Cerebellar nuclear complex (tissue), 1 donor: ENCODE results near the gene TOMM20.
"Not testable (repeated sequence)": the region's sequence is repeated elsewhere in the genome, so short reads cannot be mapped to it uniquely, and the experiment has no call there.

ENCODE experiments used
- DNase-seq, 2 experiments: peaks; one replicate each; lab custom pipeline; 2025; lab: John Stamatoyannopoulos, UW

The TOMM20 gene

DNA sequence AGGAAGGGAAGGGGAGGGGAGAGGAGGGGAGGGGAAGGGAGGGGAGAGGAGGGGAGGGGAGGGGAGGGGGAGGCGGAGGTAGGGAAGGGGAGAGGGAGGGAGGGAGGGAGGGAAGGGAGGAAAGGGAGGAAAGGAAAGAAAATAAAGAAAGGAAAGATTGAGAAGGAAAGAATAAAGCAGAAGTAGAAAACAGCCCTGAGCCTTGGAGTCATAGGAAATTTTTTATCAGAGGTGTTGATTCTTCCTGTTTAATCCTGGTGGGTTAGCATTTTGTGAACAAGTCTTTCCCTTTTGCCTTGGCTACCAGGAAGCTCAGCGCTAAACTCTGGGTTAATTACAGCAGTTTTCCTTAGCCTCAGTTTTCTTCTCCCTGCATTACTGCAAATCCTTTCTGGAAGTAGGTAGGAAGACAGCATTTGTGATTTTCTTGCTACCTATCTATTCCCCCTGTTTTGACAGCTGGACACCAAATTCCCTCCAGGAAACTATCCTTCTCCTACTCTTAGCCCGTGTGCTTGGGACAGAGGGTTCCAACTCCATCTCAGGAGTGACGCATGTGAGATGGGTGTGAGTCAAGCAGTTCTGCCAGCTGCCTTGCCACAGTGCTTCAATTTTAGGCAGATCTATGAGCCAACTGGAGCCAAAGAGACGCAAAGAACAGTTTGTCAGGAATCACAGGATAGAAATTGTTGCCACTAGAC is 26.9 kb downstream of the TOMM20 start:
- DNase-seq, result no peak

DNA sequence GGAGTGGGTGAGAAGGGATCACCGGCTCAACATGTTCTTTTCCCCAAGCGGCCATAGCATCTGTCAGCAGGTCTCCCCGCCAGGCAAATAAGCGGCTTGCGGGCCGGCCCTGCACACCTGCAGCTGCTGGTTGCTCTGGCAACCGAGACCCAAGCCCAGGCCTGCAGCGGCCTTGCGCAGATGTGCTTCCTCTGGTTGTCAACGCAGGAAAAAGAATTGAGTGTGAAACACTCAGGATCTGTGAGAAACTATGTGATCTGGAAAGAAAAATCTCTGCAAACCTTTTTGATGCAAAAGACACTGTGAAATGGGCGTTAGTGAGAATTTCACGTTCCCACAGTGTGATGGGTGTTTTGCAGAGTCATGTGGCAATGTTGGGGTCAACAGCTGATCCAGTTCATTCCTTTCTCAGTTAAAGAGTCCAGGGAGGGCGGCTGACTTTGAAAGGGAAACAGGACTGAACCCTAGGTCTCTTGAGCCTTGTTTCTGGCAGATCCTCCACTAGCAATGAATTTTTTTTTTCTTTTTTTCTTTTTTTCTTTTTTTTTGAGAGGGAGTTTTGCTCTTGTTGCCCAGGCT is 28.4 kb downstream of the TOMM20 start:
- DNase-seq, result no peak

DNA sequence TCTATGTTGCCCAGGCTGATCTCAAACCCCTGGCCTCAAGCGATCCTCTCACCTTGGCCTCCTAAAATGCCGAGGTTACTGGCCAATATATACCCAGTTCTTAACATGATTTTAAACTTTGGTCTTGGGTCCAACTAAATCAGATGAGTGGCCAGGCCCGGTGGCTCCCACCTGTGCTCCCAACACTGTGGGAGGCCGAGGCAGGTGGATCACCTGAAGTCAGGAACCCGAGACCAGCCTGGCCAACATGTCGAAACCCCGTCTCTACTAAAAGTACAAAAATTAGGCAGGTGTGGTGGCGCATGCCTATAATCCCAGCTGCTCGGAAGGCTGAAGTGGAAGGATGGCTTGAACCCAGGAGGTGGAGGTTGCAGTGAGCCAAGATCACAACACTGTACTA is 29.6 kb downstream of the TOMM20 start:
- DNase-seq, result no peak

DNA sequence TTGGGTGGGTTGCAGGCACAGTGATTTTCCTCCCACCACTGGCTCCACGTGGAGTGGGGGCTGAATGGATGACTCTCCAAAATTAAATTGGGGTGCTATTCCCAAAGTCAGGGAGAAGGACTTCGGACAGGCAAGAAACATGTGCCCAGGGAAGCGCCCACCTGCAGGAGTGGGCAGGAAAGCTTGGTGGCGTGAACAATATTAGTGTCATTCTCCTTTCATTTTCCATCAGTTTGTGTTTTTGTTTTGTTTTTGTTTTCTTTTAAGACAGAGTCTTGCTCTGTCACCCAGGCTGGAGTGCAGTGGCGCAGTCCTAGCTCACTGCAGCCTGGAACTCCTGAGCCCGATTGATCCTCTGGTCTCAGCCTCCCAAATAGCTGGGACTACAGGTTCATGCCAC is 30.1 kb downstream of the TOMM20 start:
- no peak for DNase-seq

DNA sequence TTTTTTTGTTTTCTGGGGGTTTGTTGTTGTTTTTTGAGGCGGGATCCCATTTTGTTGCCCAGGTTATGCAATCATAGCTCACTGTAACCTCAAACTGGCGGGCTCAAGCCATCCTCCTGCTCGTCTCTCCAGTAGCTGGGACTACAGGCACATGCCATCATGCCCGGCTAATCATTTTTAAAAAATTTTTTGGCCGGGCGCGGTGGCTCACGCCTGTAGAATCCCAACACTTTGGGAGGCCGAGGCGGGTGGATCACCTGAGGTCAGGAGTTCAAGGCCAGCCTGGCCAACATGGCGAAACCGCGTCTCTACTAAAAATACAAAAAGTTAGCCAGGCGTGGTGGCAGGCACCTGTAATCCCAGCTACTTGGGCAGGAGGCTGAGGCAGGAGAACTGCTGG is 31.1 kb downstream of the TOMM20 start:
- DNase-seq, result not testable (repeated sequence)

DNA sequence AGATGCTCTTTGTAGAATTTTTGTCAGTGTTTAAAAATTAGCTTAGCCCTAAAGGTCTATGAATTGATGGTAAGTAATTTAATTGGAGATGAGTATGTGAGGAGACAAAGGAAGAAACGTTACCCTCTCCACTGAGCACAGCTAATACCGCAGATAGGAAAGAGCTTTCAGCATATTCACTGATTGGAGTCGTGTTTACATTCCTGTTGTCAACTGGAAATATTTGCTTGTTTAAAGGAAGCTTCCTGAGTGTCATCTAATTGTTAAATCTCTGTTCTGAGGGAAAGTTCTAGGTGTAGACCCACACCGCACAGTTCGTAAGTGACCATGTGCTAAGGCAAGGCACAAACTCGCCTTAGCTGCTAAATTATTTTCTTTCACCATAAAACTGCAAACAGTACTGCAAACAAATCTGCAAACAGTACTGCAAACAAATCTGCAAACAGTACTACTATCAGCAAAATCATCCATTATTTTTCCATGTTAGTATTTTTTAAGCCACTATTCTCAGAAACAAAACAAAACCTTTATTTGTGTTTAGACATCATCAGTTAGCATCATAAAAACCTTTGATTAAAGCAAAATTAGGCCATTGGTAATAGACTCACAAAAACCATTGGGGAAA is 32.6 kb downstream of the TOMM20 start:
- DNase-seq, result no peak

DNA sequence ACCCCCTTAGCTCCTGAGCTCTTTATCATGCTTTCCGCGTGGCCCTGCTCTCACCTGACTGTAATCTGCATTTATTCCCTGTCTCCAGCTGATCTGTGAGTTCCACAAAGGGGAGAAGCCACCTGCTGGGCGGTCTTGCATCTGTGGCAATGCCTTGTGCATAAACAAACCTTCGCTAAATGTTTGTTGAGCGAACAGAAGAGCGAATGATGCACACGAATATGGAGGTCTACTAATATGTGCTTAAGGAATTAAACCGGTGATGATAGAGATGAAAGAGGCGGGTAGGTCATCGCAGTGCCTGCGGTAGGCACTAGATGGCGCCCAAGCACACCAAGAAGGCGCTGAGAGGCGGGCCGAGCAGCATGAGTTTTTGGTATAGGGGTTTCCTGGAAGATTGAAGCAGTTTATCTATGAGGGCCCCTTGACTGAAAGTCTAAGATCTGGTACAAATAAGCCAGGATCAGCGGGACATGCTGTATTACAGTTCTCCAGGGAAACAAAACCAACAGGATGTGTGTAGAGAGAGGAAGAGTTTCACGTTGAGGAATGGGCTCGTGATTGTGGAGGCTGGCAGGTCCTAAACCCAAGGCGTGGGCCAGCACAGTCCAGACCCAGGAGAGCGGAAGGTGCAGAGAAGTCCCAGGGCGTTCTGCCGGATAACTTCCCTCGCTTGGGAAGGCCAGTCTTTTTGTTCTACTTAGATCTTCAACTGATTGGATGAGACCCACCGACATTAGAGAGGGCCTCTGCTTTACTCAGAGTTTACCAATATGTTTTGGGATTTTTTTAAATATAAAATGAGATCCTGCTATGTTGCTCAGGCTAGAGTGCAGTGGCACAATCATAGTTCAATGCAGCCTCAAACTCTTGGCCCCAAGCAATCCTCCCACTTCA is 34.7 kb downstream of the TOMM20 start:
- peak in 1 of 2 experiments; percentile 22 for DNase-seq

DNA sequence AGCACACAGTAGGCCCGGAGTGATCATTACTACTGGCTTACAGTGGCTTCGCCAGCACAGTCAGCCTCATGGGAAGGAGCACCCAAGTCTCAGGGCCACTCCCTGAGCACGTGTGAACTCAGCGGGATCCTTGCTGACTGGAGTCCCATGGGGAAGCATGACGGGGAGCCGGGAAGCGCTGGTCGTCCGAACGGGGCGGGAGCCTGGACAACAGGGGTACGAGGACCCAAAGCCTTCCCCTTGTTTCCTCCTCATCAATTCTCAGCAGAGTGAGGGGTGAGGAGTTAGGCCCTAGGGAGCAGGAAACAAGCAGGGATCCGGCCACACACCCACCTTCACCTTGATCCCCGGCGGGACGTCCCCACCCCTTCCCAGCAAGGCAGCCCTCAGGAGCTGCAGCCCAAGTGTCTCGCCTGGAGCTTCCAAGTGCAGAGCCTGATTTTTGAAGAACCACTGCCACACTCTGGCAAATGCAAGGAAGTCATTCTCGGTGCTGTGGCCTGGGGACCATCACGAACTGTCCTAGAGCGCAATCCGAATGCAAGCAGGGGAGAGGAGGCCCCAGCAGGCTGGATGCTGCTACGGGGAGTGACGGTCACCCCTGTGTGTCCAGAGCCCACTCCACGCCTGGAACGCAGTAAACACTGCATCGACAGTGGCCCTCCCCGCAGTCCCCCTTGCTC is 35.5 kb downstream of the TOMM20 start:
- DNase-seq, result no peak

DNA sequence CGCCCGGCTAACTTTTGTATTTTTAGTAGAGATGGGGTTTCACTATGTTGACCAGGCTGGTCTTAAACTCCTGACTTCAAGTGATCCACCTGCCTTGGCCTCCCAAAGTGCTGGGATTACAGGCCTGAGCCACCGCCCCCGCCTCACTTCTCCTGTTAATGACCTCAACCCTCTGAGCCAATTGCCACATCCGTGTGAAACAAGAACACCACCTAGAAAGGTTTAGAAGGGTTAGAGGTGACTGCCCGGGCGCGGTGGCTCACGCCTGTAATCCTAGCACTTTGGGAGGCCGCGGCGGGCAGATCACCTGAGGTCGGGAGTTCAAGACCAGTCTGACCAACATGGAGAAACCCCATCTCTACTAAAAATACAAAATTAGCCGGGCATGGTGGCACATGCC is 36.2 kb downstream of the TOMM20 start:
- DNase-seq, result not testable (repeated sequence)

DNA sequence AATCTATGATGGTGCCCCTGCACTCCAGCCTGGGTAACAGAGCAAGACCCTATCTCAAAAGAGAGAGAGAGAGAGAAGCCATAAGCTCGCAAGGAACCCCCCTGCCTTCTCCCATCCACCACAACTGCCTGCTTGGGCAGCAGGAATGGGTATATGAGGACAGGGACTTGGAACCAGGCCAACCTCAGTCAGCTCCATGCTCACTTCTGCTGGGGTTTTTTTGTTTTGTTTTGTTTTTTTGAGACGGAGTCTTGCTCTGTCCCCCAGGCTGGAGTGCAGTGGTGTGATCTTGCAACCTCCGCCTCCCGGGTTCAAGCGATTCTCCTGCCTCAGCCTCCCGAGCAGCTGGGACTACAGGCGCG is 36.6 kb downstream of the TOMM20 start:
- not testable (repeated sequence) for DNase-seq

DNA sequence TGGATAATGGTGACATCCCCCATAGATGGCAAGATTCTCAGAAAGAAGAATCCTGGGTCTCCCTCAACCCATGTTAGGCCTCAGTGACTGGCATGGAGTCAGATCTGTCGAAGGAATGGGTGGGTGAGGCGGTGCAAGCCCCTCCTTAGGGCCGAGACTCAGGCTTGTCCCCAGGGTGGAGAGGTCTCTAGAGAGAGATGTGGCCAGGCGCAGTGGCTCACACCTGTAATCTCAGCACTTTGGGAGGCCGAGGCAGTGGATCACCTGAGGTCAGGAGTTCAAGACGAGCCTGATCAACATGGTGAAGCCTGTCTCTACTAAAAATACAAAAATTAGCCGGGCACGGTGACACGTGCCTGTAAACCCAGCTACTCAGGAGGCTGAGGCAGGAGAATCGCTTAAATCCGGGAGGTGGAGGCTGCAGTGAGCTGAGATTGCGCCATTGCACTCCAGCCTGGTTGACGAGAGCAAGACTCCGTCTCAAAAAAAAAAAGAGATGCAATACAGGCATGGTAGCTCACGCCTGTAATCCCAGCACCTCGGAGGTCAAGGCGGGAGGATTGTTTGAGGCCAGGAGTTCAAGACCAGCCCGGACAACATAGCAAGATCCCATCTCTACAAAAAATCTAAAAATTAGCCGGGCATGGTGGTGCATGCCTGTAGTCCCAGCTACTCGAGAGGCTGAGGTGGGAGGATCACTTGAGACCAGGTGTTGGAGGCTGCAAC is 37.2 kb downstream of the TOMM20 start:
- not testable (repeated sequence) for DNase-seq

DNA sequence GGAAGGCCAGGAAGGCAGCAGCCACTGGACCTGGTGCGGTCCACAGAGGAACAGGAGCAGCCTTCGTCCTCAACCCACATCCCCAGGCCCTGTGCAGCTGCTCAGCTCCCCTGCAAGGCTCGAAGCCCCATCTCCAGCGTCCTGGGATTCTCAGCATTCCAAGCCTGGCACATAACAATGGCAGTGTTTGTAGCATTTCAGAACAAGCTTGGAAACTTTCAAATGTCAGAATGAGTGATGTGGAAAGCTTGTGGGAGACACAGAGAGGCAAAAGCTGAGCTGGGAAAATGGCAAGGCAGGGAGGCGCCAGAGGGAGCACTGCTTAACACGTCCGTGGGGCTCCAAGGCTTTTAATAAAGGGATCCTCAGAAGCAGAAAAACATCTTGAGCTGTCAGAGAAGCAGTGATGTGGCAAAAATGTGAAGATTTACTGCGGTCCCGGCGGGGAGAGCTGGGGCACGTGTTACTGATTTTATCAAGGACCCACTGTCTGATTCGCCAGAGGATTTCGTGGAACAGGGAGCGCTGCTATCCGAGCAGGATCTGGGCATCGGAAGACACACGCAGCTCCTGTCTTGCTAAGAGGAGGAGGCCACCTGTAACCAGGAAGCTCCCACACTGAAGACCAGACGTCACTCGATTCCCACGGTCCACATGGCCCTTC is 38.1 kb downstream of the TOMM20 start:
- DNase-seq, result no peak

DNA sequence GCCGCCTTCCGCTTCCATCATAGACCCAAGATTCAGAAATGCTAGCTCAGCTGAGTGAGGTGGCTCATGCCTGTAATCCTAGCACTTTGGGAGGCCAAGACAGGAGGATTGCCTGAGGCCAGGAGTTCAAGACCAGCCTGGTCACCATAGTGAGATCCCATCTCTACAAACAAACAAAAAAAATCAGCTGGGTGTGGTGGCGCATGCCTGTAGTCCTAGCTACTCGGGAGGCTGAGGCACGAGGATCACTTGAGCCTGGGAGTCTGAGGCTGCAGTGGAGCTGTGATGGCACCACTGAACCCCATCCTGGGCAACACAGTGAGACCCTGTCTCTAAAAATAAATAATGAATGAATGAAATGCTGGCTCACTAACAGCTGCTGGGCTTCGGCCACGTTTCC is 39.7 kb downstream of the TOMM20 start:
- no peak for DNase-seq

DNA sequence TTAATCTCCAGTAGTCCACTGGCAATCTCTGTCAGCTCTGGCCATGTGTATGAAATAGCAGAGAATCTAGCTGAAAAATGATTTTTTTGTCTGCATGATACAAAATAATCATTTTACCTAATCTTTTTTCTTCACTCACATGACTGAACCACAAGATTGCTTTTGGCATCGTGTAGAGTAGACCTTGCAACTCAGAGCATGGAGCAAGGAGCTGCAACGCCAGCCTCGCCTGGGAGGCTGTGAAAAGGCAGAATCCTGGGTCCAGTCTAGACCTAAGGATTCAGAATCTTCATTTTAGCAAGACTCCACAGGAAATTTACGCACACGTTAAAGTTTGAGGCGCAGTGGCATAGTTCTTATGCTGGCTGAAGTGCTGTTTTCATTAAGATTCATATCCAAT is 40.2 kb downstream of the TOMM20 start:
- no peak for DNase-seq

DNA sequence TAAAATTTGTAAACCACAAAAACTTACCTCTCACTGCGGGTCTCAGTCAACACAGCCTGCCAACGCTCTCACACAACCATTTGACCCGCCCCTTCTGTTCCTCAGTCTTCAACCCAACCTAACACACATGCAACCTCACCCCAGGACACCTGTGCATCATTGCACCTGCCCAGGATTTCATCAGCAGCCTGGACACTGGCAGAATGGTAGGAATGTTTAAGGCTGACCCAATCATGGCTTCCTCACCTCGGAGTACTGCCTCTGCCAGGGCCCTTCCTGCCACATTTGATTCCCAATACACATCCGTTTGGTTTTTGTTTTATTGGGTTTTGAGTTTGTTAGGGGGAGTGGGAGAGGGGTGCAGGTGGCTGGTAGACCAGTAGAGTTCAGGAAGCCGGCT is 40.7 kb downstream of the TOMM20 start:
- no peak for DNase-seq

DNA sequence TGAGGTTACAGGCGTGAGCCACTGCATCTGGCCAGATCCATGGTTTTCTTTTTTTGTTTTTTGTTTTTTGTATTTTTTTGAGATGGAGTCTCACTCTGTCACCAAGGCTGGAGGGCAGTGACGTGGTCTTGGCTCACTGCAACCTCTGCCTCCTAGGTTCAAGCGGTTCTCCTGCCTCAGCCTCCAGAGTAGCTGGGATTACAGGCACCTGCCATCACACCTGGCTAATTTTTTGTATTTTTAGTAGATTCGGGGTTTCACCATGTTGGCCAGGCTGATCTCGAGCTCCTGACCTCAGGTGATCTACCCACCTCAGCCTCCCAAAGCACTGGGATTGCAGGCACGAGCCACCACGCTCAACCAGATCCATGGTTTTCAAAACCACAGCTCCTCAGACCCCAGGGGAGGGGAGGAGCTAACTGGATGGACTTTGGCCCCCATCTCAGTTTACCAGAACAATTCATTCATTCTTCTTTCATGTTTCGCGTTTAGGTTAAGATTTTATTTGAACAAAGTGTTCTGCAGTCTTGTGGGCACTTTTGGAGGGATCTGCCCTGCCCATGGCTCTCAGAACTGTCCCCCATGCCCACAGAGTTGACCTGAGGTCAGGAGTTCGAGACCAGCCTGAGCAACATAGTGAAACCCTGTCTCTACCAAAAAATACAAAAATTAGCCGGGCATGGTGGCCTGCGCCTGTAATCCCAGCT is 43.1 kb downstream of the TOMM20 start:
- DNase-seq, result not testable (repeated sequence)

DNA sequence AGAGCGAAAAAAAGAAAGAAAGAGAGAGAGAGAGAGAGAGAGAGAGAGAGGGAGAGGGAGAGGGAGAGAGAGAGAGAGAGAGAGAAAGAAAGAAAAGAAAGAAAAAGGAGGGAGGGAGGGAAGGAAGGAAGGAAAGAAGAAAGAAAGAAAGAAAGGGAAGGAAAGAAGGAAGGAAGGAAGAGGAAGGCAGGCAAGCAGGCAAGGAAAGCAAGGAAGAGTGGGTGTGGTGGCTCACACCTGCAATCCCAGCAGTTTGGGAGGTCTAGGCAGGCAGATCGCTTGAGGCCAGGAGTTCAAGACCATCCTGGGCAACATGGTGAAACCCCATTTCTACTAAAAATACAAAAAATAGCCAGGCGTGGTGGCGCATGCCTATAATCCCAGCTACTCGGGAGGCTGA is 47.8 kb downstream of the TOMM20 start:
- not testable (repeated sequence) for DNase-seq

DNA sequence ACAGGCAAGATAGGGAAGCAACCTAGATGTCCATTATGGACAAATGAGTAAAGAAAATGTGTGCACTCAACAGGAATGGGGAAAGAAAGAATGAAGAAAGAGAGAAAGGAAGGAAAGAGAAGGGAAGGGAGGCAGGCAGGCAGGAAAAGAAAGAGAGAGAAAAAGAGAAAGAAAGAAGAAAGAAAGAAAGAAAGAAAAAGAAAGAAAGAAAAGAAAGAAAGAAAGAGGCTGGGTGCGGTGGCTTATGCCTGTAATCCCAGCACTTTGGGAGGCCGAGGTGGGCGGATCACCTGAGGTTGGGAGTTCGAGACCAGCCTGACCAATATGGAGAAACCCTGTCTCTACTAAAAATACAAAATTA is 48.4 kb downstream of the TOMM20 start:
- DNase-seq, result not testable (repeated sequence)

DNA sequence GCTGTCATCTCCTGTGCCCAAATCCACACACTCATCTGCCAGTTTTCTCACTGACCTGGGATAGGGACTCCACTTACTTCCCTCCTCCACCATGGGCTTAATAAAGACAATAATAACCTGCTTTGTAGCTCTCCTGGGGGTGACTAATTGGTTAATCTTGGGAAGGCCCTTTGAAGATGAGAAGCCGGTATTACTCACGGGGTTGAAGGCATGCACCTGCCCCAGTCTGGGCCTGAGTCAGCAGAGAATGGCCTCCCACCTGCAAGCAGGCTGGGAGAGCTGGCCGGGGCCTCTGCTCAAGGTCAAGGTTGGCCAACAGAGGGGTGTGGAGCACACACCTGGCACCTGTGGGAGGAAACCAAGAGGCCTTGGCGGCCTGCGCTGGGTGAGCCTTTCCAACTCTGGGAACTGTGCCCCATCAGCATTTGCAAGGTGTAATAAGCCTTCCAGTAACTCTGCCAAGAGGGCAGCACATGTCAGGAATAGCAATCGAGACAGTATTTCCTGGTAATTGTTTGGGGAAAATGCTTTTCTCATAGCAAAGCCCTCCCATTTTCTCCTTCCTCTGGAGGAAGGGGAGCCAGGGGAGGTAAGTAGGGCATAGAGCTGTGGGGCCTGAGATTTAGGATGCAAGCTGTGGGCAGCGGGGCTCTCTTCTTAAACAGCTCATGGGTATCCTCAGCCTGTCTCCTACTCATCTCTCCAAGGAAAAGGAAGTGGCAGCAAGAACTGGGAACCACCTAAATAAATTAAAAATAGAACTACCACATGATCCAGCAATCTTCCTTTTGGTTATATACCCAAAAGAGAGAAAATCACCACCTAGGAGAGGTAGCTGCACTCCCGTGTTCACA is 49.0 kb downstream of the TOMM20 start:
- no peak for DNase-seq
